Pancreas (tissue), 10 donors: ENCODE results near the gene TIGD3. TPM values are rescaled to one million over a fixed set of nuclear protein-coding genes. Genes with fewer than 3 reads are reported as not detected.
A peak's percentile ranks its signal among the peaks of the same experiment; 100 is the strongest.

Experiments used
- ATAC-seq, 4 donors: fragments of 200-7000 bp; cut with Tn5 transposase; one replicate each; pipeline versions ENCODE4 v1.8.0 to v1.9.1; 2020; ENCODE audit warnings: mild to moderate bottlenecking in 4 of 4, moderate library complexity in 4 of 4
- DNase-seq, 6 donors: peaks; one replicate each; pipeline ENCODE4 v3.0.0-alpha.2; 2020
- FAIRE-seq: peaks from 2 replicates; lab custom pipeline; 2012; peaks lifted over from hg19 to GRCh38; lab: Jason Lieb, UNC
- H3K27ac ChIP-seq, 4 donors: fragments of 200-600 bp; sonication (generic); 1 replicate in 3 of 4; 2 replicates in 1 of 4; pipeline versions ENCODE4 v1.5.0 to v1.8.0; 2020
- H3K27me3 ChIP-seq, 4 donors: fragments of 200-600 bp; one replicate each; pipeline ENCODE4 v1.8.0; 2021
- H3K36me3 ChIP-seq, 3 donors: fragments of 200-600 bp; sonication (generic) in 1 of 3; one replicate each; pipeline versions ENCODE4 v1.5.0 to v1.8.0; 2020 to 2021
- H3K4me1 ChIP-seq, 3 donors: fragments of 200-600 bp; one replicate each; pipeline ENCODE4 v1.8.0; 2021
- H3K4me3 ChIP-seq, 4 donors: fragments of 200-600 bp; sonication (generic) in 2 of 4; one replicate each; pipeline versions ENCODE4 v1.5.0 to v1.8.0; 2020 to 2021
- H3K9me3 ChIP-seq, 4 donors: fragments of 200-600 bp; one replicate each; pipeline ENCODE4 v1.8.0; 2021
- WGBS, 2 donors: extraction: QIAGEN DNeasy Blood & Tissue Kit; methylation state at CpG; one replicate each; pipeline ENCODE4 v1.1.7; 2013; 5-methylcytosine and 5-hydroxymethylcytosine counted together
- intact Hi-C, 3 donors: fragments of 100-400 bp; cut with DNase I; formaldehyde crosslinking; loops; one replicate each; pipeline versions ENCODE4 v1.11.1 to v1.14.2; 2022
- polyA plus RNA-seq, 2 donors: library from polyadenylated mRNA; stranded (reverse); fragments of 200-250 nt; gene quantifications; one replicate each; pipeline ENCODE4 v1.2.3, GENCODE V29; 2013
- total RNA-seq, 6 donors: library from RNA; stranded (reverse); fragmentation: NEBNext Ultra II Directional in 4 of 6; extraction: Animal tissue kit (Norgen Biotek cat#: 25700) in 4 of 6; gene quantifications; one replicate each; pipeline versions ENCODE4 v1.2.1 to v1.2.4, GENCODE V29; 2021 to 2023
- TF ChIP-seq, protein P1 (sequence below), 4 donors: fragments of 200-600 bp; sonication (generic) in 3 of 4; IDR thresholded peaks; one replicate each; pipeline versions ENCODE4 v1.5.0 to v1.8.0; 2021; ENCODE audit warnings: antibody characterized with exemption in 4 of 4
- donor health status: healthy with polysubstance abuse.
- donor health status: DM: no; HTN: no; CAD: no; lungs with moderate emphysema.
- donor health status: DM: no; HTN: no; CAD: no.
- donor health status: control.
- donor health status: control.
- donor health status: Bipolar disorder and iron deficiency.
- donor health status: DM: yes; HTN: yes; CAD: no.
- donor health status: DM: no; HTN: no; CAD: no.
- donor health status: DM: no; HTN: no; CAD: no.
- donor health status: DM: yes; HTN: yes; CAD: no.

Gene TIGD3
- total RNA-seq, result under 1 TPM in 4 of 6 donors, not detected in 2; 0.06 to 0.16 (median 0.13) TPM
- under 1 TPM; 0.15 to 0.68 TPM for polyA plus RNA-seq

DNA sequence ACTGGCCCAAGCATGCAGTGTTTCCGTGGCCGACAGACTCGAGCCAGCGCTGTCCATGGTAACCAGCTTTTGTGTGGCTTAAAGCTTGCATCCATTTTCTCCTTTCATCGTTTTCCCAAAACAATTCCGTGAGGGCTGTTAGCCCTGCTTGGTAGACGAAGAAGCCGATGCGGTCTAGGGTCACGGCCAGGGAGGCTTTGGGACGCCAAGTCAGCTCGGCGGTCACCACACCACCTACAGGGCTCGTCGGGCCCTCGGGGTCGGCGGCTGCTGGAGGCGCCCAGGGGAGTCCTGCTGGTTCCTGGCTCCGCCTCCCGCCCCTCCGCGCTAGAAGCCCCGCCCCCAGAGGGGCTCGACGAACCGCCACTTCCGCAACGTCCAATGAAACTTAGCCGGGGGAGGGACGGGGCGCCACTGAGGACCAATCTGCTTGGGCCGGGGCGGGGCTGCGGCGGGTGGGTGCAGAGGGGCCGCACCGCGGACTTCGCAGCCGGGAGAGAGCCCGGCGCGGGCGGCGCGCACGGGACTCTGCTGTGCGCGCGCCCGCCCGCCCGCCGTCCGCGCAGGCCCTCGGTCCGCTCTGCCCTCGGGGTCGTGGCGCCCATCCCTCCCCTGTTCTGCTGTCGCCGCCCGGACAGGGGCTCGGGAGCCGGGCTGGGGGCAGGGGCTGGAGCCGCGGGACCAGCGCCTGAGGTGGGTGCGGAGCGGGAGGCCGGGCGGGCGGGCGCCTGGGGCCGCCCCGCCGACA, at the start of gene TIGD3:
Gene TIGD3 (plus strand): TSS at position 487 of the 748 bp plus-strand sequence. CDS start 1,058 bp downstream, outside the sequence.
- Histone ChIP-seq H3K4me1 (peaks cover 0 to 8% (median 5%) of the 10 kb centered on the region in 3 donors), H3K36me3 (peaks cover 0 to 21% (median 18%) of the 10 kb centered on the region in 3 donors), H3K27ac (peak within 1 kb of the TSS in 3 of 4 donors; percentile 23 to 56 (median 29)), H3K27me3 (no peaks in the 10 kb centered on the region), H3K9me3 (no peaks in the 10 kb centered on the region), H3K4me3 (peak within 1 kb of the TSS; percentile 52 to 88 (median 70))
- WGBS, 2 donors, result 0 to 1% methylated on average over 42 to 79 of the region's 79 CpGs
- peak; percentile 94 to 96 (median 96) for ATAC-seq
- DNase-seq, result peak; percentile 97 to 99 (median 98)
- intact Hi-C loops, result loop anchor here in 1 of 3 donors (5.0 to 10.0 kb wide), 2 partner anchors 110 to 163 kb away; no protein-coding TSS in a partner anchor
- no peak for FAIRE-seq
- TF ChIP-seq, protein P1, sequence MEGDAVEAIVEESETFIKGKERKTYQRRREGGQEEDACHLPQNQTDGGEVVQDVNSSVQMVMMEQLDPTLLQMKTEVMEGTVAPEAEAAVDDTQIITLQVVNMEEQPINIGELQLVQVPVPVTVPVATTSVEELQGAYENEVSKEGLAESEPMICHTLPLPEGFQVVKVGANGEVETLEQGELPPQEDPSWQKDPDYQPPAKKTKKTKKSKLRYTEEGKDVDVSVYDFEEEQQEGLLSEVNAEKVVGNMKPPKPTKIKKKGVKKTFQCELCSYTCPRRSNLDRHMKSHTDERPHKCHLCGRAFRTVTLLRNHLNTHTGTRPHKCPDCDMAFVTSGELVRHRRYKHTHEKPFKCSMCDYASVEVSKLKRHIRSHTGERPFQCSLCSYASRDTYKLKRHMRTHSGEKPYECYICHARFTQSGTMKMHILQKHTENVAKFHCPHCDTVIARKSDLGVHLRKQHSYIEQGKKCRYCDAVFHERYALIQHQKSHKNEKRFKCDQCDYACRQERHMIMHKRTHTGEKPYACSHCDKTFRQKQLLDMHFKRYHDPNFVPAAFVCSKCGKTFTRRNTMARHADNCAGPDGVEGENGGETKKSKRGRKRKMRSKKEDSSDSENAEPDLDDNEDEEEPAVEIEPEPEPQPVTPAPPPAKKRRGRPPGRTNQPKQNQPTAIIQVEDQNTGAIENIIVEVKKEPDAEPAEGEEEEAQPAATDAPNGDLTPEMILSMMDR (IDR thresholded peaks at IDR 0.05), result no peak

GRCh38 chr11:65305501-65306268, 48.9 kb upstream of the TIGD3 start:
- Histone ChIP-seq H3K27me3 (no peaks in the 10 kb centered on the region), H3K27ac (peak overlapping the region; percentile 22 to 81 (median 58)), H3K9me3 (no peaks in the 10 kb centered on the region), H3K4me1 (peaks cover 3 to 23% (median 14%) of the 10 kb centered on the region in 3 donors), H3K4me3 (no peak overlapping the region), H3K36me3 (no peaks in the 10 kb centered on the region)
- FAIRE-seq, result no peak
- peak in 4 of 6 donors; percentile 46 to 61 (median 52) for DNase-seq
- WGBS, 2 donors, result 42 to 47% methylated on average over 17 of the region's 17 CpGs
- intact Hi-C loops, result no loop called here
- TF ChIP-seq, protein P1 (IDR thresholded peaks at IDR 0.05), result no peak
- ATAC-seq, result peak; percentile 75 to 86 (median 80)

DNA sequence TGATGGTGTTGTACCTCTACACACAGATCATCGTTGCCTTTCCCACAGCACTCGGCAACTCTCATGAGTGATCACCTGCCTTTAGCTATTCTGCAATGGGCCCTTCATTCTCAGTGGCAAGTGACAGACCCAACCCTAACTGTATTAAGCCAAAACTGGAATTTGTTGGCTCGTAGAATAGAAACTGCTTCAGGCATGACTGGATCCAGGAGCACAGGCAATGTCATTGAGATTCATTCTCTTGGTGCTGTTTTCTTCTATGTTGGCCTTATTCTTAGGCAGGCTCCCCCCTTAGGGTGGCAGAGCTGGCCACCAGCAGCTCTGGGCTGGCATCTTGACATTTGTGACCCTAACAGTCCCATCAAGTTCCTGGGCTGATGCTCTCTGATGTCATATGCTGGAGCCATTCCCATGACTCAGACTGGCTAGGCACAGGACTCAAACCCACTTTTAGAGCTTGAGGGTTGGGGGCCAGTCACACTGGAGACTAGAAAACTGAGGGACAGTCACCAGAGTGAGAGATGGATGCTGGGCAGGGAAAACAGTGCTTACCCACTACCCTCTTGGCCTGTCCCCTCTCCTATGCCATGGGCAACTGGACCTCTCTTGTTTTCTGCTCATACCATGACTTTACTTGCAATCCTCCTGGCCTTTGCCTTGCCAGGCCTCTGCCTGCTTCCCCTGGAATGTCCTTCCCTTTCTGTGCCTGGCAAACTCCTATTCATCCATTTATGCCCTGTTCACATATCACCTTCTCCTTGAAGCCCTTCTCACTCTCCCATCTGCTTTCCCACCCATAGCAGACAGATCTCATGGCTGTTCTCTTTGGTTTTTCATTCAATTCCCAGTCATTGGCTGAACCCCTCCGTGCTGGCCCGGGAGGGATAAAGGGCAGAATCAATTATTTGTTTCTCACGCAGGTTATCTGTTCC, 47.0 kb upstream of the TIGD3 start:
- peak overlapping the region in 2 of 4 donors; percentile 60 for H3K27ac ChIP-seq

More for the DNA sequence above, 47.0 kb upstream of the TIGD3 start:
- Histone ChIP-seq H3K27me3 (no peaks in the 10 kb centered on the region), H3K36me3 (no peaks in the 10 kb centered on the region), H3K4me1 (peaks cover 3 to 23% (median 14%) of the 10 kb centered on the region in 3 donors), H3K9me3 (no peaks in the 10 kb centered on the region), H3K4me3 (no peak overlapping the region)
- intact Hi-C loops, result no loop called here
- ATAC-seq, result no peak
- TF ChIP-seq, protein P1 (IDR thresholded peaks at IDR 0.05), result no peak
- DNase-seq, result no peak
- no peak for FAIRE-seq
- 79 to 84% methylated on average over 6 of the region's 6 CpGs for WGBS, 2 donors
